Fibroblast of gingiva (primary cell): Measurements from ENCODE around the gene INO80C.

Experiments used
- DNase-seq: peaks from one replicate; pipeline ENCODE4 v3.0.0-alpha.2; 2011; ENCODE audit warnings: low read depth

INO80C gene

GRCh38 chr18:35513181-35513936, 15.6 kb upstream of the INO80C start:
- DNase-seq, result peak; percentile 55

GRCh38 chr18:35512761-35513160, 15.0 kb upstream of the INO80C start:
- no peak for DNase-seq

- no peak for DNase-seq
These were observed 14.1 kb upstream of the INO80C start for GRCh38 chr18:35511833-35512232.

GRCh38 chr18:35511428-35511827, 13.7 kb upstream of the INO80C start:
- DNase-seq, result no peak

GRCh38 chr18:35510076-35510651, 12.4 kb upstream of the INO80C start:
- DNase-seq, result no peak

- DNase-seq, result no peak
These were observed 11.1 kb upstream of the INO80C start for GRCh38 chr18:35508746-35509338.

GRCh38 chr18:35508030-35508429, 10.3 kb upstream of the INO80C start:
- DNase-seq, result no peak

GRCh38 chr18:35507623-35508022, 9.9 kb upstream of the INO80C start:
- DNase-seq, result no peak

GRCh38 chr18:35507192-35507591, 9.4 kb upstream of the INO80C start:
- DNase-seq, result no peak

GRCh38 chr18:35506024-35506712, 8.4 kb upstream of the INO80C start:
- DNase-seq, result no peak

GRCh38 chr18:35504996-35505395, 7.2 kb upstream of the INO80C start:
- no peak for DNase-seq

GRCh38 chr18:35502052-35502451, 4.3 kb upstream of the INO80C start:
- no peak for DNase-seq

- DNase-seq, result no peak
These were observed 3.6 kb upstream of the INO80C start for GRCh38 chr18:35501369-35501768.

GRCh38 chr18:35500113-35500512, 2.4 kb upstream of the INO80C start:
- DNase-seq, result no peak

GRCh38 chr18:35497027-35497369, 762 bp downstream of the INO80C start:
- peak; percentile 46 for DNase-seq

- peak; percentile 32 for DNase-seq
These were observed 2.0 kb downstream of the INO80C start for GRCh38 chr18:35495536-35496314.

- no peak for DNase-seq
These were observed 3.2 kb downstream of the INO80C start for GRCh38 chr18:35494251-35495220.

- DNase-seq, result no peak
These were observed 6.1 kb downstream of the INO80C start for GRCh38 chr18:35491700-35492077.

GRCh38 chr18:35490894-35491699, 6.7 kb downstream of the INO80C start:
- DNase-seq, result no peak

- no peak for DNase-seq
These were observed 7.8 kb downstream of the INO80C start for GRCh38 chr18:35489913-35490490.
